ENCODE measurements around the gene CHRM4.

DNA sequence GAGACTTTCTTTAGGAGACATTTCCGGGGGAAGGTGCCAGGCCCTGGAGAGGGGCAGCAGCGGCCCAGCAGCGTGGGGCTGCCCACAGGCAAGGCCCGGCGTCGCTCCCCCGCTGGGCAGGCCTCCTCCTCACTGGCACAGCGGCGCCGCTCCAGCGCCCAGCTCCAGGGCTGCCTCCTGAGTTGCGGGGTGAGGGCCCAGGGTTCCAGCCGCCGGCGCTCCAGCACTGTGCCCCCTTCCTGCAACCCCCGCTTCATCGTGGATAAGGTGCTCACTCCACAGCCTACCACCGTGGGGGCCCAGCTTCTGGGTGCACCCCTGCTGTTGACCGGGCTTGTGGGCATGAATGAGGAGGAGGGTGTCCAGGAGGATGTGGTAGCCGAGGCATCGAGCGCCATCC is 25.3 kb downstream of the CHRM4 start:
- TF ChIP-seq, protein P1, sequence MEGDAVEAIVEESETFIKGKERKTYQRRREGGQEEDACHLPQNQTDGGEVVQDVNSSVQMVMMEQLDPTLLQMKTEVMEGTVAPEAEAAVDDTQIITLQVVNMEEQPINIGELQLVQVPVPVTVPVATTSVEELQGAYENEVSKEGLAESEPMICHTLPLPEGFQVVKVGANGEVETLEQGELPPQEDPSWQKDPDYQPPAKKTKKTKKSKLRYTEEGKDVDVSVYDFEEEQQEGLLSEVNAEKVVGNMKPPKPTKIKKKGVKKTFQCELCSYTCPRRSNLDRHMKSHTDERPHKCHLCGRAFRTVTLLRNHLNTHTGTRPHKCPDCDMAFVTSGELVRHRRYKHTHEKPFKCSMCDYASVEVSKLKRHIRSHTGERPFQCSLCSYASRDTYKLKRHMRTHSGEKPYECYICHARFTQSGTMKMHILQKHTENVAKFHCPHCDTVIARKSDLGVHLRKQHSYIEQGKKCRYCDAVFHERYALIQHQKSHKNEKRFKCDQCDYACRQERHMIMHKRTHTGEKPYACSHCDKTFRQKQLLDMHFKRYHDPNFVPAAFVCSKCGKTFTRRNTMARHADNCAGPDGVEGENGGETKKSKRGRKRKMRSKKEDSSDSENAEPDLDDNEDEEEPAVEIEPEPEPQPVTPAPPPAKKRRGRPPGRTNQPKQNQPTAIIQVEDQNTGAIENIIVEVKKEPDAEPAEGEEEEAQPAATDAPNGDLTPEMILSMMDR (IDR thresholded peaks at IDR 0.05): no peak
- no peak for TF ChIP-seq POLR2A (IDR thresholded peaks at IDR 0.05)
